Measurements from ENCODE around the gene SGPL1.

DNA sequence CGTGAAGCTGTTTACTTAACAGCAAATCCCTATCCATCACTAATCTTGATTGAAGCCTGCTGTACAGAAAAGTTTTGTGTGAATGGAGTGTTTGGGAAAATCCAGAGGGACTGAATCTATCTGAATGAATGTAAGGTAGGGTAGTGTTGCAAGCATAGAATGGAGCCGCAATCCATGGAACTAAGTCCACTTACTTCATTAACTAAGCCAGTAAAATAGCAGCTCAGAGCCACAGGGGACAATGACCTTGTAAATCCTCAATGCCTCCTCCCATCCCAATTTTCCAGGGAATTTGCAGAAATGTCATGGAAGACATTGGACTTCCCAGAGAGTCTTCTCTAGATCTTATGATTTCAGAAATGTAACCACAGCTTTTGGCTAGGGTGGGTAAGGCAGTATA is 45.7 kb upstream of the SGPL1 start:
- no peak for TF ChIP-seq CREB1 (IDR thresholded peaks at IDR 0.05; ENCODE audit: low read depth)
- no peak for TF ChIP-seq TAF1 (IDR thresholded peaks at IDR 0.05; ENCODE audit: low read depth)
- TF ChIP-seq, protein P1, sequence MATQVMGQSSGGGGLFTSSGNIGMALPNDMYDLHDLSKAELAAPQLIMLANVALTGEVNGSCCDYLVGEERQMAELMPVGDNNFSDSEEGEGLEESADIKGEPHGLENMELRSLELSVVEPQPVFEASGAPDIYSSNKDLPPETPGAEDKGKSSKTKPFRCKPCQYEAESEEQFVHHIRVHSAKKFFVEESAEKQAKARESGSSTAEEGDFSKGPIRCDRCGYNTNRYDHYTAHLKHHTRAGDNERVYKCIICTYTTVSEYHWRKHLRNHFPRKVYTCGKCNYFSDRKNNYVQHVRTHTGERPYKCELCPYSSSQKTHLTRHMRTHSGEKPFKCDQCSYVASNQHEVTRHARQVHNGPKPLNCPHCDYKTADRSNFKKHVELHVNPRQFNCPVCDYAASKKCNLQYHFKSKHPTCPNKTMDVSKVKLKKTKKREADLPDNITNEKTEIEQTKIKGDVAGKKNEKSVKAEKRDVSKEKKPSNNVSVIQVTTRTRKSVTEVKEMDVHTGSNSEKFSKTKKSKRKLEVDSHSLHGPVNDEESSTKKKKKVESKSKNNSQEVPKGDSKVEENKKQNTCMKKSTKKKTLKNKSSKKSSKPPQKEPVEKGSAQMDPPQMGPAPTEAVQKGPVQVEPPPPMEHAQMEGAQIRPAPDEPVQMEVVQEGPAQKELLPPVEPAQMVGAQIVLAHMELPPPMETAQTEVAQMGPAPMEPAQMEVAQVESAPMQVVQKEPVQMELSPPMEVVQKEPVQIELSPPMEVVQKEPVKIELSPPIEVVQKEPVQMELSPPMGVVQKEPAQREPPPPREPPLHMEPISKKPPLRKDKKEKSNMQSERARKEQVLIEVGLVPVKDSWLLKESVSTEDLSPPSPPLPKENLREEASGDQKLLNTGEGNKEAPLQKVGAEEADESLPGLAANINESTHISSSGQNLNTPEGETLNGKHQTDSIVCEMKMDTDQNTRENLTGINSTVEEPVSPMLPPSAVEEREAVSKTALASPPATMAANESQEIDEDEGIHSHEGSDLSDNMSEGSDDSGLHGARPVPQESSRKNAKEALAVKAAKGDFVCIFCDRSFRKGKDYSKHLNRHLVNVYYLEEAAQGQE (IDR thresholded peaks at IDR 0.05; ENCODE audit: low read depth) = no peak
- TF ChIP-seq YY1 (IDR thresholded peaks at IDR 0.05; ENCODE audit: low read depth) = no peak
- TF ChIP-seq CEBPB (IDR thresholded peaks at IDR 0.05) = no peak
- no peak for TF ChIP-seq NFIC (IDR thresholded peaks at IDR 0.05)

Measured in Ishikawa (cell line).